NCI-H2029 treated with DMSO at 0.1 percent for 48 hours (cell line): Measurements from ENCODE around the gene PUS7.
"Not testable (repeated sequence)": the region's sequence is repeated elsewhere in the genome, so short reads cannot be mapped to it uniquely, and the experiment has no call there.

Source experiments
- DNase-seq: peaks from one replicate; lab custom pipeline; 2025; lab: John Stamatoyannopoulos, UW

PUS7 gene

GRCh38 chr7:105521717-105522463 is at the start of gene PUS7:
PUS7 (minus strand) TSS chr7:105522271; CDS start chr7:105508512, 13,759 bp downstream.
- peak; percentile 64 for DNase-seq

GRCh38 chr7:105567821-105568220 is 45.8 kb upstream of the PUS7 start:
- DNase-seq: no peak

GRCh38 chr7:105567024-105567423 is 45.0 kb upstream of the PUS7 start:
- DNase-seq: no peak

- DNase-seq: no peak
Observed at GRCh38 chr7:105565190-105565589, 43.1 kb upstream of the PUS7 start.

GRCh38 chr7:105559926-105560325 is 37.9 kb upstream of the PUS7 start:
- no peak for DNase-seq

GRCh38 chr7:105538339-105538738 is 16.3 kb upstream of the PUS7 start:
- DNase-seq: no peak

GRCh38 chr7:105532709-105533460 is 10.8 kb upstream of the PUS7 start:
- no peak for DNase-seq

- peak; percentile 89 for DNase-seq
Observed at GRCh38 chr7:105531792-105532671, 10.0 kb upstream of the PUS7 start, which contains the start of gene RINT1. RINT1 (plus strand) TSS chr7:105532201; CDS start chr7:105532316, 115 bp downstream.

- no peak for DNase-seq
Observed at GRCh38 chr7:105530546-105530945, 8.5 kb upstream of the PUS7 start.

- DNase-seq: no peak
Observed at GRCh38 chr7:105530126-105530525, 8.1 kb upstream of the PUS7 start.

GRCh38 chr7:105527737-105528136 is 5.7 kb upstream of the PUS7 start:
- DNase-seq: not testable (repeated sequence)

- DNase-seq: no peak
Observed at GRCh38 chr7:105524840-105525239, 2.8 kb upstream of the PUS7 start.

- DNase-seq: not testable (repeated sequence)
Observed at GRCh38 chr7:105524423-105524822, 2.4 kb upstream of the PUS7 start.

GRCh38 chr7:105521027-105521716 is 899 bp downstream of the PUS7 start:
- DNase-seq: peak; percentile 48

- not testable (repeated sequence) for DNase-seq
Observed at GRCh38 chr7:105520620-105521019, 1.5 kb downstream of the PUS7 start.

- no peak for DNase-seq
Observed at GRCh38 chr7:105519353-105519752, 2.7 kb downstream of the PUS7 start.

- DNase-seq: not testable (repeated sequence)
Observed at GRCh38 chr7:105515610-105516009, 6.5 kb downstream of the PUS7 start.

GRCh38 chr7:105512926-105513526 is 9.0 kb downstream of the PUS7 start:
- no peak for DNase-seq

- no peak for DNase-seq
Observed at GRCh38 chr7:105512415-105512814, 9.7 kb downstream of the PUS7 start.

- peak; percentile 51 for DNase-seq
Observed at GRCh38 chr7:105502173-105502572, 19.9 kb downstream of the PUS7 start.

GRCh38 chr7:105497016-105497415 is 25.1 kb downstream of the PUS7 start:
- no peak for DNase-seq
